ENCODE results near the gene WDR19.
"Not testable (repeated sequence)": the region's sequence is repeated elsewhere in the genome, so short reads cannot be mapped to it uniquely, and the experiment has no call there.

WDR19 gene

DNA sequence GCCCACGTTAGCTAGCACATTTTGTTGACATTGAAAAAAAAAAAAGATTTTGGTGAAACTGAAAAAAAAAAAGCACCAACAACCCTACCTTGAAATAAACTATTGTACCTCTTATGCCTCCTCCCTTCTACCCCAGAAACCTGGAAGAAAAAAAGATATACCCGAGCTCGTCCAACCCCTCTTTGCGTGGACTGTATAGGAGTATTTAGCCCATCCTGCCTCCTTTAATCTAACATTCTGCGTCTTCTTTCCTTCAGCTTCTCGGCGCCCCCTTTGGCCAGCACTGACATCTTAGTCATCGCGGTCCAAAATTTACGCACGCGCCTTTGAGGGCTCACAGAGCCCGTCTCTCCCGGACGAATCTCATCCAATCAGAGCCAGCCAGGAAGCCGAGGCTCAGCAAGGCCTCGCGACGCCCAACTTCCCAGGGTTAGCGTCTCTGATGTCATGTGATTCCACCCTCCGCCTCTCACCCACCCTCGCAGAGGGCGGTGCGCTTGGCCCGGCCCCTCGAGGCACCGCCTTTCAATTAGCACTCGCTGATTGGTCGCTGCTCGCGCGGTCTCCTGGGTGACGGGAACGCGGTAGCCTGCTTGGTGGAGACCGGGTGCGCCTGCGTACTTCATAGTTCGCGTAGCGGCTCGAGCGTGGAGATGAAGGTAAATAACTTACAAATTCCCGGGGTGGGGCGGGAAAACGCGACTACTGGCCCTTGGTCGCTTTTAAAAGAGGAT, at the start of gene WDR19:
WDR19 (plus strand) TSS at position 625 of the 734 bp plus-strand sequence; CDS start at position 654, 29 bp downstream.
- DNase-seq: peak; percentile 100

DNA sequence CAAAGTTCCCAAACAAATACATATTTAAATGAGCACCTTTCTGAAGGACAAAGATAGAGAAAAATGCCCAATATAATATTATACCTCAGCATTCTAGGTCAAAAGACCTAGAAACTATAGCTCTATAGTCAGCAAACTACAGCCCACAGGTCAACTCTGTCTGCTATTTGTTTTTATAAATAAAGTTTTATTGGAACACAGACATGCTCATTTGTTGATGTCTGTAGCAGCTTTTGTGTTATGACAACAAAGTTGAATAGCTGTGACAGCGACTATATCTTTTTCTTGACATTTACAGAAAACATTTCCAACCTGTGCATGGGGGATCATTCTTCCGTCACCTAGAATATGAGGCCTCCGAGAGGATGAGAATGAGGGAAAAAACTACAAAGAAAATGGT, 48.7 kb upstream of the WDR19 start:
- DNase-seq: no peak

DNA sequence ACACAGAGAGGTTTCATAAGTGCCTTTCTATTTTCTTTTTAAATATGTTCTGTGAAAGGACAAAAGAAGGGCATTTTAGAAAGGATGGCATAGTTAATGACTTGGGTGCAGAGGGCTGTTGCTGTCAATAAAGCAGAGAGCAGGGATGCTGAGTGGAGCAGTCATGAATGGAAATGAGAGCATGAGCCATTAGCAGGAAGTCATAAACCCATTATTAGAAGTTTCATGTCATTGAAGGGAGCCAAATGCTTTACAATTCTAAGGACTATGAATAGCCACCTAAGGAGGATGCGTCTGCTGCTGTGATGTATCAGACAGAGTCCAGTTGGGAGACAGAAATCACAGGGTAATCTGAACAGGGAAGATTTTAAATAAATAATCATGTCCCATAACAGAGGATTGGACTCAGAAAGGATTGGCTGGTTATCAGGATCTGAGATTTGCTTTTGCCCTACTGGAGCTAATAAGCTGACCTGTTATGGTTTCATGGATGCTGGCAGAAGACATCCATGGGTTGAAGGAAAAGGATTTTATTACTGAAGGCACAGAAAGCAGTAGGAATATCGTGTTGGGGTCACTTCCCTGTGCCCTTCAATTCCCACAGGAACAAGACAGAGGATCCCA, 47.5 kb upstream of the WDR19 start:
- DNase-seq: no peak

DNA sequence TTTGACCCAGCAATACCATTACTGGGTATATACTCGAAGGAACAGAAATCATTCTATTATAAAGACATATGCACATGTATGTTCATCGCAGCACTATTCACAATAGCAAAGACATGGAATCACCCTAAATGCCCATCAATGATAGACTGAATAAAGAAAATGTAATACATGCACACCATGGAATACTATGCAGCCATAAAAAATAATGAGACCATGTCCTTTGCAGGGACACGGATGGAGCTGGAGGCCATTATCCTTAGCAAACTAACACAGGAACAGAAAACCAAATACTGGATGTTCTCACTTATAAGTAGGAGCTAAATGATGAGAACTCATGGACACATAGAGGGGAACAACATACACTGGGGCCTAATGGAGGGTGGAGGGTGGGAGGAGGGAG, 44.1 kb upstream of the WDR19 start:
- DNase-seq: not testable (repeated sequence)

DNA sequence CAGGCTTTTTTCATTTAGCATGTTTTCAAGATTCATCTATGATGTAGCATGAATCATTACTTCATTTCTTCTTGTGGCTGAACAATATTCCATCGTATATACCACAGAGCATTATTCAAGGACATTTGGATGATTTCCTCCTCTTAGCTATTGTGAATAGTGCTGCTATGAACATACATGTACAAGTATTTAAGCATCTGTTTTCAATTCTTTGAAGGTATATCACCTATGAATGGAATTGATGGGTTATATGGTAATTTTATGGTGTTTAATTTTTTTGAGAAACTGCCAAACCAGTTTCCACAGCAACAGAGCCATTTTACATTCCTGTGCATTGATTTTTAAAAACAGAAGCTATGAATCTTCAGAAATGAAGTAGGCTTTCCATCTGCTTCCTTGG, 36.1 kb upstream of the WDR19 start:
- DNase-seq: no peak

DNA sequence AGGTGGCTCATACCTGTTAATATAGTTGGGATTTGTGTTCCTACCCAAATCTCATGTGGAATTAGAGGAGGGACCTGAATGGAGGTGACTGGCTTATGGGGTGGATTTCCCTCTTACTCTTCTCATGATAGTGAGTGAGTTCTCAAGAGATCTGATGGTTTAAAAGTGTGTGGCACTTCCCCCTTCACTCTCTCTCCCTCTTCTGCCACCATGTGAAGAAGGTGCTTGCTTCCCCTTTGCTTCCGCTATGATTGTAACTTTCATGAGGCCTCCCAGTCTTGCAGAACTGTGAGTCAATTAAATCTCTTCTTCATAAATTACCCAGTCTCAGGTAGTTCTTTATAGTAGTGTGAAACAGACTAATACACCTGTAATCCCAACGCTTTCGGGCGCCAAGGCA, 28.3 kb upstream of the WDR19 start:
- no peak for DNase-seq

GRCh38 chr4:39157520-39157919, 24.8 kb upstream of the WDR19 start:
- no peak for DNase-seq

DNA sequence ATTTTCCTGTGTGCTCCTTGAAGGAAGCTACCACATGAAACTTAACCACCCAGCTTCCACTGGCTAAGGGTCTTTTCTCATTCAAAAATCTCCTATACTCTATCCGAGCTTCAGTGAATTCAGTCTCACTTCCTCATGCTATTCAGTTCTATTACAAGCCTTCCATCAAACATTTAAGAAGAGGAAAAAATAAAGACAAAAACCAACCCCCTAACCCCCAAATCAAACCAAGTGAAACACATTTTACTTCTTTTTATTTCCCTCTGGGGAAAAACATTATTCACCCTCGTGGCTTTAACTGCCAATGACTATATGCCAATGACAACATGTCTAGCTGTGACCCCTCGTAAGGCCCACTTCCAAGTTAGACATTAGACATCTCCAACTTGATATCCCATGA, 16.2 kb upstream of the WDR19 start:
- DNase-seq: no peak

DNA sequence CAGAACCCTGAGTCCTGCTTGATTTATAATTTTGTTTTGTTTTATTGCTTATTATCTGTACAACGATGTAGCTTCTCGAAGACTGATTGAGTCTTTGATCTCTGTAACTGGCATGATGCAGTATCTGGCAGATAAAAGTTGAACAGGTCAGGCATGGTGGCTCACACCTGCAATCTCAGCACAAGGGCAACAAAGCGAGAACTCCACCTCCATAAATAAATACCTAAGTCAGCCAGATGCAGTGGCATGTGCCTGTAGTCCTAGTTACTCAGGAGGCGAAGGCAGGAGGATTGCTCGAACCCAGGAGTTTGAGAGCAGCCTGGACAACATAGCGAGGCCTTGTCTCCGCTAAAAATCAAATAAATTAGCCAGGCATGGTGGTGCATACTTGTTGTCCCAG, 15.7 kb upstream of the WDR19 start:
- DNase-seq: no peak

GRCh38 chr4:39169426-39169825, 12.9 kb upstream of the WDR19 start:
- DNase-seq: no peak

DNA sequence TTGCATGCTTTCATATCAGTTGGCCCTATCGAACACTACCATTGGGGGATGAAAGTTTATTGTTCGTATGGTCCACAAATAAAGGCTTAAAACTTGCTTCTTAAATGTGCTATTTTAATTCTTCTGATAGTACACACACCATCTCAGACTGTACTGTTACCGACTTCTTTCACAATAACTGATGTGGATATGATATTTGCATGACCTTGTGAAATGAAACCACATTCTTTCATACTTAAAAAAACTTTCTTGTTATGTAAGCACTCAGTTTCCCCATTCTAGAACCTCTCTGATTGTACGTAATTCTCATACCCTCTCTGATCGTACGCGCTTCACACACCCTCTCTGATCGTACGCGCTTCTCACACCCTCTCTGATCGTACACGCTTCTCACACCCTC, 12.0 kb upstream of the WDR19 start:
- DNase-seq: no peak

DNA sequence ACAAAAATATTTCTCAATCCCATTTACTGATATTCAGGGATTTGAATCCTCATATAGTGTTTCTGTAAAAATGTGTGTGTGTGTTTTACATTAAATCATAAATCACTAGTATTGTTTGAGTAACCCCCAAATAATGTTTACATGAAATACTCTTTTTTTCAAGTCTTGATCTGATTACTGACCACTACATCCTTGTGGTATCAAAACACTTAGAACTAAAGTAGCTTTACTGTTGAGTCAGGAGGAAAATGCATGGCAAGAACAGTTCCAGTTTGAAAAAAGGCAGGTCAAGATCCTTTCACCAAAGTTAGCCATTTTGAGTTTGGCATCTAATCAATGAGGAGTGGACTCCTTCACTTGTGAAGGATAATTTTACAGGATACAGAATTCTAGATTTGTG, 3.6 kb upstream of the WDR19 start:
- DNase-seq: no peak

GRCh38 chr4:39179681-39180080, 2.6 kb upstream of the WDR19 start:
- DNase-seq: no peak

- DNase-seq: not testable (repeated sequence)
Measured at GRCh38 chr4:39180629-39181028, 1.7 kb upstream of the WDR19 start.

- DNase-seq: no peak
Measured at GRCh38 chr4:39181520-39181904, 817 bp upstream of the WDR19 start.

- no peak for DNase-seq
Measured at GRCh38 chr4:39201963-39202362, 19.6 kb downstream of the WDR19 start.

GRCh38 chr4:39204543-39204942, 22.2 kb downstream of the WDR19 start:
- no peak for DNase-seq

DNA sequence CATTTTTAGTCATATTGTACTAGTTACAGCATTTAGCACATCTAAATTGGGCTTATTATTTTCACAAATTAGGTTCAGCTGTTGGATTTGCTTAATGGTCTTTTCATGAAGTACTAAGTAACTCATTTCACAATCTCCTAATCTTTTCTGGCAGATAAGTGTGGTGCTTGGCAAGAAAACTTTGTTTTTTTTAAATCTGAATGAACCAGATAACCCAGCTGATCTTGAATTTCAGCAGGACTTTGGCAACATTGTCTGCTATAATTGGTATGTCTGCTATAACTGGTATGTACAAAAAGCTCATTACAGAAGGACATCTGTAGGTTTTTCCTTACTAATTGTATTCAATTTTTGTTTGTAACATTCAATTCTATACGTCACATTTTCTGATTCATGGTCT, 22.7 kb downstream of the WDR19 start:
- DNase-seq: no peak

DNA sequence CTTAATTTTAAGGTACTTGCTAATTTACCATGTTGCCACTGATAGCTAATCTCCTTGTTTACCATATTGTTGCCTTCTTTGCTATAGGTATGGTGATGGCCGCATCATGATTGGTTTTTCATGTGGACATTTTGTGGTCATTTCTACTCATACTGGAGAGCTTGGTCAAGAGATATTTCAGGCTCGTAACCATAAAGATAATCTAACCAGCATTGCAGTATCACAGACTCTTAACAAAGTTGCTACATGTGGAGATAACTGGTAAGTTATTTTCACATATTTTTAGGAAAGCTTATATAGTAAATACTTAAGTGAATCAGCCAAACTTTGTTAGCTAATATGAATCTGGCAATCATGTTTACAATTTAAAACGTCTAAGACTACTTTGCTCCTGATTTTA, 23.1 kb downstream of the WDR19 start:
- DNase-seq: no peak

DNA sequence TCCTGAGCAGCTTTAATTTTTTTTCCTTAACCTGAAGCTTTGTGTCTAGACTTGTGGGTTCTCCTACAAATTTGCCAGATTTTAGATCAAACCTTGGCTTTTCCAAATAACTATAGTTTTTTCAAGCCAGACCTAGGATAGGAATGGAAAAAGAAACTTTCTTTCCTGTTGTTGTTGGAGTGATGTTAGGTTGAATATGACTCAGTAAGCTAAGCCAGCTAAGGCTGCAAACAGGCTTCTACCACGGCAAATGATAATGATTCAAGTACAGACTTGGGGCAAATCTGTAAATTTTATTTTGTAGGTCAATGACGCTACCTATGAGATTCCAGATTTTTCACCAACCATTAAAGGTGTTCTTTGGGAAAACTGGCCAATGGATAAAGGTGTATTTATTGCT, 45.6 kb downstream of the WDR19 start:
- no peak for DNase-seq

DNA sequence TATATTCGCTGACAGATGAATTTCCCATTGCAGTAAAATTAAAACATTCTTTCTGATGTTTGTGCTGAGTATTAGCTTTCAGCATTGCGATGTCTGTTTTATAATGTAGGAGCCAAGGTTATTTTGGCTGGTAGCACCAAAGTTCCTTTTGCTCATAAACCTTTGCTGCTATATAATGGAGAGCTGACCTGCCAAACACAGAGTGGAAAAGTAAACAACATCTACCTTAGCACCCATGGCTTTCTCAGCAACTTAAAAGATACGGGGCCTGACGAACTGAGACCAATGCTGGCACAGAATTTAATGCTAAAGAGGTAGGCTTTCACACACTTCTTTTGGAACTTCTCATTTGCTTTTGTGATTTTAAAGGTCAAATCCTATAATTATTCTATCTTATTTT, 46.0 kb downstream of the WDR19 start:
- DNase-seq: no peak

GRCh38 chr4:39230462-39230861, 48.1 kb downstream of the WDR19 start:
- DNase-seq: no peak

- DNase-seq: no peak
Measured at GRCh38 chr4:39231660-39232059, 49.3 kb downstream of the WDR19 start.

- no peak for DNase-seq
Measured at GRCh38 chr4:39232100-39232499, 49.8 kb downstream of the WDR19 start.

- DNase-seq: no peak
Measured at GRCh38 chr4:39233114-39233513, 50.8 kb downstream of the WDR19 start.

Measured in midbrain (tissue), 1 donor.